Stomach (tissue), 4 donors: ENCODE results near the gene CORO2B.

Source experiments
- CTCF ChIP-seq, 7 experiments: fragments of 450-650 bp in 4 of 7; fragments of 200-600 bp in 3 of 7; sonication (generic) in 3 of 7; IDR thresholded peaks; one replicate each; pipeline ENCODE4 v1.5.1; 2016 to 2019; ENCODE audit warnings: antibody characterized with exemption in 7 of 7, control low read depth in 2 of 7, mild to moderate bottlenecking in 1 of 7
- POLR2AphosphoS5 ChIP-seq, 3 donors: sonication (generic); formaldehyde crosslinking; IDR thresholded peaks; one replicate each; pipeline ENCODE4 v1.6.1; 2016; ENCODE audit warnings: antibody characterized with exemption in 3 of 3

- TF ChIP-seq POLR2AphosphoS5 (IDR thresholded peaks at IDR 0.05) = no peak
- no peak for TF ChIP-seq CTCF (IDR thresholded peaks at IDR 0.05)
Observed at GRCh38 chr15:68595761-68596160, 17.0 kb downstream of the CORO2B start.
